Endothelial cell of umbilical vein (primary cell): Measurements from ENCODE around the gene SIVA1. TPM values are rescaled to one million over a fixed set of nuclear protein-coding genes. Genes with fewer than 3 reads are reported as not detected.

Experiments
- BruUV-seq: library from RNA; stranded (reverse); fragments of 400-500 nt; replicated peaks from 2 replicates; lab custom pipeline; 2021; lab: Mats Ljungman, UMichigan
- CTCF ChIA-PET: fragments of 300-600, 350-600 bp; sonication (Branson Sonifier 250); formaldehyde crosslinking; loops from one replicate; lab custom pipeline; 2021; ENCODE audit warnings: antibody characterized with exemption, inconsistent platforms; lab: Charles Lee
- POLR2A ChIA-PET: fragments of 300-600, 350-600 bp; sonication (Branson Sonifier 250); formaldehyde crosslinking; loops from one replicate; lab custom pipeline; 2021; ENCODE audit warnings: antibody characterized with exemption, inconsistent platforms; lab: Charles Lee
- DNase-seq: peaks from one replicate; pipeline ENCODE4 v3.0.0-alpha.2; 2011; ENCODE audit warnings: low read depth, low spot score
- FAIRE-seq: peaks from 2 replicates; lab custom pipeline; 2011; peaks lifted over from hg19 to GRCh38; lab: Jason Lieb, UNC
- H2AFZ ChIP-seq: 2 replicates; pipeline ENCODE4 v1.6.0; 2012; ENCODE audit warnings: low read depth, low read length, control low read depth, inconsistent platforms
- H3K27ac ChIP-seq: 2 replicates; pipeline ENCODE4 v1.5.1; 2011; ENCODE audit warnings: low read depth, mild to moderate bottlenecking, control low read depth, low read length, moderate library complexity; ENCODE audit not compliant: insufficient read depth
- H3K27me3 ChIP-seq, 2 experiments: 2 replicates each; pipeline versions ENCODE4 v1.6.0 to v1.6.1; 2011; ENCODE audit warnings: low read length in 2 of 2, mixed read lengths in 1 of 2; ENCODE audit not compliant: control insufficient read depth in 2 of 2, insufficient read depth in 2 of 2
- H3K36me3 ChIP-seq, 2 experiments: 2 replicates in 1 of 2; 3 replicates in 1 of 2; pipeline ENCODE4 v1.5.1; 2011; ENCODE audit warnings: low read length in 2 of 2, mild to moderate bottlenecking in 1 of 2, moderate library complexity in 1 of 2; ENCODE audit not compliant: control insufficient read depth in 2 of 2, insufficient read depth in 2 of 2; ENCODE audit errors: extremely low read depth in 1 of 2
- H3K4me1 ChIP-seq: 3 replicates; pipeline ENCODE4 v1.5.1; 2011; ENCODE audit warnings: mild to moderate bottlenecking, low read length; ENCODE audit not compliant: control insufficient read depth, insufficient read depth; ENCODE audit errors: extremely low read depth
- H3K4me2 ChIP-seq: 2 replicates; pipeline ENCODE4 v1.6.1; 2011; ENCODE audit warnings: low read length, control low read depth, mixed read lengths; ENCODE audit not compliant: insufficient read depth
- H3K4me3 ChIP-seq, 3 experiments: fragments of 200-600 bp in 1 of 3; sonication (generic), shearing (Covaris generic) in 1 of 3; replicated peaks in 1 of 3; 2 replicates each; pipeline ENCODE4 v1.5.1; 2011 to 2016; ENCODE audit warnings: control low read depth in 3 of 3, low read length in 3 of 3, mild to moderate bottlenecking in 2 of 3, inconsistent platforms in 1 of 3, low read depth in 1 of 3, moderate library complexity in 1 of 3; ENCODE audit not compliant: insufficient read depth in 1 of 3
- H3K79me2 ChIP-seq: 2 replicates; pipeline ENCODE4 v1.6.0; 2012; ENCODE audit warnings: low read length, inconsistent platforms; ENCODE audit not compliant: control insufficient read depth, insufficient read depth
- H3K9ac ChIP-seq: replicated peaks from 2 replicates; pipeline ENCODE3; 2011; ENCODE audit warnings: low read length, control low read depth; ENCODE audit not compliant: insufficient read depth; ENCODE audit errors: extremely low read depth
- H3K9me1 ChIP-seq: replicated peaks from 3 replicates; pipeline ENCODE4 v1.6.0; 2011; ENCODE audit warnings: mild to moderate bottlenecking, low read length; ENCODE audit not compliant: control insufficient read depth, insufficient read depth; ENCODE audit errors: extremely low read depth
- H3K9me3 ChIP-seq: replicated peaks from 2 replicates; pipeline ENCODE4 v1.5.1; 2012; ENCODE audit warnings: low read length, inconsistent platforms; ENCODE audit not compliant: control insufficient read depth, insufficient read depth
- H4K20me1 ChIP-seq: replicated peaks from 2 replicates; pipeline ENCODE3; 2011; ENCODE audit warnings: mild to moderate bottlenecking, low read length; ENCODE audit not compliant: control insufficient read depth, insufficient read depth; ENCODE audit errors: extremely low read depth
- CTCF ChIP-seq, 2 donors: IDR thresholded peaks; 1 replicate in 1 of 2; 2 replicates in 1 of 2; pipeline ENCODE4 v1.5.1; 2011; ENCODE audit warnings: low read length in 2 of 2, mild to moderate bottlenecking in 2 of 2, moderate library complexity in 2 of 2, control low read depth in 1 of 2, inconsistent platforms in 1 of 2, low read depth in 1 of 2; ENCODE audit not compliant: insufficient read depth in 1 of 2; ENCODE audit errors: extremely low read depth in 1 of 2
- EZH2 ChIP-seq: IDR thresholded peaks from 2 replicates; pipeline ENCODE4 v1.6.1; 2012; ENCODE audit warnings: borderline replicate concordance, low read depth, mild to moderate bottlenecking, moderate library complexity, low read length, inconsistent platforms; ENCODE audit not compliant: severe bottlenecking
- FOS ChIP-seq: IDR thresholded peaks from 2 replicates; pipeline ENCODE4 v1.6.1; 2011; ENCODE audit warnings: mild to moderate bottlenecking, low read length, moderate library complexity, borderline replicate concordance; ENCODE audit not compliant: insufficient read depth
- GATA2 ChIP-seq: IDR thresholded peaks from 2 replicates; pipeline ENCODE4 v1.7.0; 2011; ENCODE audit warnings: low read depth, mild to moderate bottlenecking, moderate library complexity, mixed read lengths, low read length; ENCODE audit not compliant: insufficient read length, insufficient read depth
- JUN ChIP-seq: IDR thresholded peaks from 2 replicates; pipeline ENCODE4 v1.6.1; 2011; ENCODE audit warnings: borderline replicate concordance, low read depth; ENCODE audit not compliant: insufficient read length, insufficient read depth
- MAX ChIP-seq: IDR thresholded peaks from 2 replicates; pipeline ENCODE4 v1.6.1; 2011; ENCODE audit not compliant: insufficient read depth, insufficient read length
- MYC ChIP-seq: IDR thresholded peaks from one replicate; pipeline ENCODE4 v1.6.1; 2011; ENCODE audit warnings: mild to moderate bottlenecking, low read depth, low read length
- POLR2A ChIP-seq: IDR thresholded peaks from 2 replicates; pipeline ENCODE4 v1.6.1; 2012; ENCODE audit warnings: low read depth, mild to moderate bottlenecking, control low read depth, low read length
- POLR2AphosphoS5 ChIP-seq: IDR thresholded peaks from 2 replicates; pipeline ENCODE4 v1.6.1; 2012; ENCODE audit warnings: low read depth, mild to moderate bottlenecking, control low read depth, low read length, moderate library complexity; ENCODE audit not compliant: insufficient read depth
- dilution Hi-C: fragments of 300-500 bp; cut with MboI; formaldehyde crosslinking; loops from one replicate; pipeline ENCODE4 v1.15.0; 2019; ENCODE audit warnings: low sequenced_read_pairs; ENCODE audit not compliant: extremely low pct_ligation_motif_present
- intact Hi-C: fragments of 100-400 bp; cut with micrococcal nuclease; formaldehyde crosslinking; loops from one replicate; pipeline ENCODE4 v1.10.0; 2022
- polyA plus RNA-seq, 4 experiments: library from polyadenylated mRNA; depleted of rRNA in 3 of 4; stranded (reverse) in 3 of 4; unstranded in 1 of 4; fragments of >200 nt; gene quantifications; 2 replicates each; pipeline versions ENCODE4 v1.2.1 to v1.2.3, GENCODE V29; 2011 to 2012; ENCODE audit warnings: missing spikeins in 1 of 4
- total RNA-seq: library from RNA; stranded (reverse); gene quantifications from 2 replicates; pipeline ENCODE4 v1.2.3, GENCODE V29; 2021

Gene SIVA1
- total and polyA plus RNA-seq, 2 donors (not counting 3 experiments of a cell fraction or from before 2014, with no cell fraction given), result 101 to 299 TPM

GRCh38 chr14:104788161-104788818 is 35.3 kb downstream of the SIVA1 start:
- Histone ChIP-seq H3K9me3 (no peaks in the 10 kb centered on the region), H3K4me3 (no peak overlapping the region), H3K4me1 (peaks cover under 1% of the 10 kb centered on the region), H3K4me2 (no peak overlapping the region), H3K27me3 (no peaks in the 10 kb centered on the region), H4K20me1 (no peaks in the 10 kb centered on the region), H3K9me1 (no peaks in the 10 kb centered on the region), H3K79me2 (peaks cover 56% of the 10 kb centered on the region), H2AFZ (no peak overlapping the region), H3K27ac (no peak overlapping the region), H3K9ac (no peak overlapping the region), H3K36me3 (peaks cover 2 to 24% of the 10 kb centered on the region in 2 experiments)
- POLR2A ChIA-PET, result no interaction called here
- CTCF ChIA-PET, result no interaction called here
- DNase-seq, result no peak
- dilution Hi-C loops, result no loop called here
- TF ChIP-seq GATA2 (no peak), MYC (no peak), POLR2AphosphoS5 (no peak), POLR2A (no peak), CTCF (IDR thresholded peaks at IDR 0.05; ENCODE audit: extremely low read depth in 1 of 2, insufficient read depth in 1 of 2, low read depth in 1 of 2, low read length in 2 of 2) (no peak), JUN (no peak), FOS (no peak), EZH2 (no peak), MAX (no peak)
- BruUV-seq, result no TSS peak
- intact Hi-C loops, result no loop called here
- no peak for FAIRE-seq
